GM21619 (cell line): Measurements from ENCODE around the gene KLHDC8A.

Source experiments
- ATAC-seq: cut with Tn5 transposase; IDR thresholded peaks from one replicate; pipeline ENCODE4 v1.9.1; 2021; ENCODE audit not compliant: unreplicated experiment

KLHDC8A gene

GRCh38 chr1:205319081-205320018 is 37.4 kb downstream of the KLHDC8A start:
- no peak for ATAC-seq

DNA sequence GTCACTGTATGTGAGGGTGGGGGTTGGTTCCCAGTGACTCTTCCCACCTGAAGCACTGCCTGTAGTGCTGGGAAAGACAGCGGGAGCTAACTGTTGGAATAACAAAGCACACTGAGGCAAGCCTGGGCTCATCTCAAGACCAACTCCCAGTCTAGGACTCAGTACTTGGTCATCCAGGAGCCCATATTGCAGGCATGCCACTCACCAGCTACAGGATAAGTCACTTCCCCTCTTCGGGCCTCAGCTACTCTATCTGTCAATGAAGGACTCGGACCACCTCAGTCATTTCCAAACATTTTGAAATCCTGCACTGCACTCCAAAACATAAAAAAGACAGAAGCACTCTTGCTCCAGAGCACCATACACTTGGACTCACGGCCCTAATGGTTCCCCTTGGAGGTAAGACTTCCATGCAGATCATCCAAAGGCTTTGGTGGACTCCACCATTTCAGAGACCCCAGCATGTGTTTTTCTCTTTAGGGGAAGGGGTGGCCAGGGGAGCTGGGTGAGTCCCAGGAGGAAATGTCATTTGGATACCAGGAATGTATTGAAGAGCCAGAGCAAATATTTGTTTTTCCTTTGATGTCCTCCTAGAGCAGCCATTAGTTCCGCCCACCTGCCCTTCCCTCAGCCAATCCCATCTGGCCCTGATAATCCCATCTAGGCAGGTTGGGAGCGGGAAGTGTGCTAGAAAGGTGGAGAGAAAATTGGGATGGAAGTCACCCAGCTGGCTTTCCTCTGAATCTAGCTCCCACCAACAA is 38.3 kb downstream of the KLHDC8A start:
- ATAC-seq = no peak

DNA sequence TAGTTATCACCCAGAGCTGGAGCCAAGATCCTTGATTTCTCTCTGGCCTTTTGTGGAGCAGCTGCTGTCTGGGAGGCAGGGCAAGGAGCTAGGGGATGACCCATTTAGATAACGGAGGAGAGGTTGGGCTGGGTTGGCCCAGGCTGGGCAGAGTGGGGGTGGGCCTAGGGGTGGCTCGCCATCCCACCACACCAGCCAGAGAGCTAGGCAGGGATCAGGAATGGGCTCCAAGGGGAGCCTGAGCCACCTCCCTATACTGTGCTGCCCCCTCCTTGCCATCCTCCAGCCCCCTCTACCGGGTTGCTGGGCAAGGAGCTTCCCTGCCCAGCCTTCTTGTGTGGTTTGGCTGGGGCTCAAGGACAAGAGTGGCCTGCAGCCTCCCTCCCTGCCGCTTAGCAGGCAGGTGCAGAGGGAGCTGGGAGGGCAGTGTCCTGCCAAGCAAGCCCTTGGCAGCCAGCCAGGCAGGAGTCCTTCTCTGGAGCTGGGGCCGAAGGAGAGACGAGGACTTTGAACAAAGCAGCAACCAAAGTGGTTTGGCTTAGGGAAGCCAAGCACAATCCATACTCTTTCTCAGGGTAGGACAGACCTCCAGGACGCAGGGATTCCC is 39.3 kb downstream of the KLHDC8A start:
- no peak for ATAC-seq

DNA sequence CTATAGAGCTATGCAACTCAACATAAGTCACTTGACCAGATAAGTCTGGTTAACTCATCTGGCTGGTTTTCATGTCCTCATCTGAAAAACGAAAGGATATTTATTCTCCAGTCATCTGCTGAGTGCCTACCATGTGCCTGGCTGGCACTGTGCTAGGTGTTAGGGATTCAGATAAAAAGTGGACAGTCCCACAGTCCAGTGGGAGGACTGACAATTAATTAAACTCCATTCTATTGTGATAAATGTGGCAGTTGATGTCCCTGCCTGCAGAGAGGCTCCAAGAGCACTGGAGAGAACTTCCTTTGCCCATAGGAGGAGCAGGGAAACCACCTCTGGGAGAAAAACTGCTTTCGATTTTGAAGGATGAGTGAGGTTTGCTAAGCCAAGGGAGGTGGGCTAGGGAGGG is 40.6 kb downstream of the KLHDC8A start:
- no peak for ATAC-seq

DNA sequence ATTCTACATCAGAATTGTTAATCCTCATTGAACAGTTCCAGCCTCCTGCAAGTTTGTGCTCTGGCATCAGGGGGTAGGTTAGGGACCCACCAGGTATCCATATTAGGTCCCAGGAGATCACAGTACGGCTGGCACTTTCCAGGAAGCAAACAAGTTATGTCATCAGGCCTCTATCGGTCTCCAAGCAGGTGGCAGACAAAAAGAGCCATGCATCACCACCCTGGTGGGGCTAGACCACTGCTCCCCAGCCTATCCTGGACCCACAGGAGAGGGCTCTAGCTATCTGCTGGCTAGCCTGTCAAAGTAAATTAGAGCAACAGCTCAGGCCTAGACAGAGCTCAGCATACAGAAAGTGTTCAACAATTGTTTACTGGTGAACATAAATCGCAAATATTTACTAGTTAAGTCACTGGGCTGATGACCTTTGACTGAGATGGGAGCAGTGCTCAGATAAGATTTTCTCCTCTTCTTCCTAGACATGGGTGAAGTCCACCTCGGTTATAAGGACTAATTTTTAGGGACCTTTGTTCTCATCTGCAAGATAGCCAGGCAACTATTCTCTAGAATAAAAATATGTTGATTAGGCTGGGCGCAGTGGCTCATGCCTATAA is 41.6 kb downstream of the KLHDC8A start:
- ATAC-seq = no peak

- ATAC-seq = peak; percentile 64
These were observed 43.0 kb downstream of the KLHDC8A start for GRCh38 chr1:205313563-205314308.

DNA sequence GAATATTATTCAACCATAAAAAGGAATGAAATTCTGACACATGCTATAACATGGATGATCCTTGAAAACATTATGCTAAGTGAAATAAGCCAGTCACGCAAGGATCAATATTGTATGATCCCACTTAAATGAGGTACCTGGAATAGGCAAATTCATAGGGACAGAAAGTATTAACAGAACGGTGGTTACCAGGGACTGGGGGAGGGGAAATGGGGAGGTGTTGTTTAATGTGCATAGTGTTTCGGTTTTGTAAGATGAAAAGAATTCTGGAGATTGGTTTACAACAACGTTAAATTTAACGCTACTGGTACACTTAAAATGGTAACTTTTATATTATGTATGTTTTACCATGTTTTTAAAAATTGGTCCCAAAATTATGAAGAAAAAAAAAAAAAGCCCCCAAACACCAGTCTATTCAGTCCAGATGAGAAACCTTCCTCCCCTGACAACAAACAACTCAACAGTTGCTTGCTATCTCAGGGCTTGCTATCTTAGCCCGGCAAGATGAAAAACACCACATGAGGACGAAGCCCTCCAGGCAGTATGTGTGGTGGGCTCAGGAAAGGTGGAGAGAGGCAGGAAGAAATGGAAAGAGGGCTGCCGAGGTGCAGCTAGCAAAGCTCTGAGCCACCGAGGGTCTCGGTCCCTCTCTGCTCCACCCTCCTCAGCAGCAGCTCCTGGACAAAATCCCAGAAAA is 43.7 kb downstream of the KLHDC8A start:
- no peak for ATAC-seq

DNA sequence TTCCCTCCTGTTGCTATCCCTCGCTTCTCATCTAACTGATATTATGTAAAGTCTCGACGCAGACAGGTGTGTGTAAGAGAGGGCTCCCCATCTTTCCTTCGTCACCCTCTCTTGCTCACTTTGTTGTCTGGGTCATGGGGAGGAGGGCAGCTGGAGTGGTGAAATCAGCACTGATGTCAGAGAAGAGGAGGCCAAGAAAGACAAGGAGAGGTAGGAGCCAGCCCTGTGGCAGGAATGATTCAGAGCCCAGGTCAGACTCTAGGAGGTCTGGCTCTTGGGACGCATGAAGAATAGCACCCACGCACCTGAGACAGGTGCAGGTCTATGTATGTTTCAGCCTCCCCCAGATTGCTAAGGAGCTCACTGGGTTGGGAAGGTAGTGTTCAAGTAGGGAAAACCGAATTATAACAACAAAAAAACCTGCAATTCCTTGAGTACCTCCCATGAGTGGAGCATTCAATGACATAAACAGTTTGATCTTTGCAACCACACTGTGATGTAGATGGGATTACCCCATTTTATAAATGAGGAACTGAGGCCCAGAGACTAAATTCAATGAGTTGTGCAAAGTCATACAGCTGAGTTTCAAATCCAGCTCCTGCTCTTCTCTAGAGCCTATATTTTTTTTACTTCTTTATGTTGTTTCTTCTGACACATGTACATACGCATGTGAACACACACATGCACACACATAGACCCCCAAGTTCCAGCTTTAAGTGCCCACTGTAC is 45.6 kb downstream of the KLHDC8A start:
- no peak for ATAC-seq

- no peak for ATAC-seq
These were observed 47.0 kb downstream of the KLHDC8A start for GRCh38 chr1:205309741-205310140.

GRCh38 chr1:205306929-205307566 is 49.7 kb downstream of the KLHDC8A start:
- no peak for ATAC-seq

GRCh38 chr1:205304695-205305070 is 52.0 kb downstream of the KLHDC8A start:
- ATAC-seq = no peak

- ATAC-seq = no peak
These were observed 52.6 kb downstream of the KLHDC8A start for GRCh38 chr1:205304046-205304694.

- ATAC-seq = no peak
These were observed 53.4 kb downstream of the KLHDC8A start for GRCh38 chr1:205303247-205303888.

GRCh38 chr1:205301842-205302588 is 54.7 kb downstream of the KLHDC8A start:
- ATAC-seq = no peak

GRCh38 chr1:205301205-205301821 is 55.4 kb downstream of the KLHDC8A start:
- no peak for ATAC-seq

- ATAC-seq = no peak
These were observed 56.6 kb downstream of the KLHDC8A start for GRCh38 chr1:205300149-205300548.
